GM19035 (cell line): ENCODE data around the gene SLC9A8.
"Not testable (repeated sequence)": the region's sequence is repeated elsewhere in the genome, so short reads cannot be mapped to it uniquely, and the experiment has no call there.

ENCODE experiments used
- ATAC-seq: cut with Tn5 transposase; IDR thresholded peaks from one replicate; pipeline ENCODE4 v1.9.1; 2021; ENCODE audit not compliant: unreplicated experiment

The SLC9A8 gene

DNA sequence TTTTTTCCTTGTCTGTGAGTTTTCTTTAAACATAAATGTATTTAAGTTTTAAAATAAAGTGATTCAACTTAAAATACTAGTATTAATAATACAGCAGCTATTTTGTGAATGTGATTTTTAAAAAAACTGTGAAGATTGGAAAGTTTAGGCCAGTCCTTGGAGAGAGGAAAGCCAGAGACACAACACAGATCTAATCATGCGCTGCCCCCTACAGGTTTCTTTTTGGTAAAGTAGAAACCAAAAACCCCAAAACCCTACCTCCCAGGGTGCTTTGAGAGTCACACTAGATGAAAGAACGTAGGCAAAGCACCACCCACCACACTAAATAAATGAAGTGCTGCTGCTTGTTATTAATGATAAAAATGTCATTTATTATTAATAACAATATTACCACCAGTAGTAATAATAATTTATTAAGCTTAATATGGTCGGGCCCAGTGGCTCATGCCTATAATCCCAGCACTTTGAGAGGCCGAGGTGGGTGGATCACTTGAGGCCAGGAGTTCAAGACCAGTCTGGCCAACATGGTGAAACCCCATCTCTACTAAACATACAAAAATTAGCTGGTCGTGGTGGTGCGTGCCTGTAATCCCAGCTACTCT, 33.7 kb downstream of the SLC9A8 start:
- ATAC-seq = no peak

DNA sequence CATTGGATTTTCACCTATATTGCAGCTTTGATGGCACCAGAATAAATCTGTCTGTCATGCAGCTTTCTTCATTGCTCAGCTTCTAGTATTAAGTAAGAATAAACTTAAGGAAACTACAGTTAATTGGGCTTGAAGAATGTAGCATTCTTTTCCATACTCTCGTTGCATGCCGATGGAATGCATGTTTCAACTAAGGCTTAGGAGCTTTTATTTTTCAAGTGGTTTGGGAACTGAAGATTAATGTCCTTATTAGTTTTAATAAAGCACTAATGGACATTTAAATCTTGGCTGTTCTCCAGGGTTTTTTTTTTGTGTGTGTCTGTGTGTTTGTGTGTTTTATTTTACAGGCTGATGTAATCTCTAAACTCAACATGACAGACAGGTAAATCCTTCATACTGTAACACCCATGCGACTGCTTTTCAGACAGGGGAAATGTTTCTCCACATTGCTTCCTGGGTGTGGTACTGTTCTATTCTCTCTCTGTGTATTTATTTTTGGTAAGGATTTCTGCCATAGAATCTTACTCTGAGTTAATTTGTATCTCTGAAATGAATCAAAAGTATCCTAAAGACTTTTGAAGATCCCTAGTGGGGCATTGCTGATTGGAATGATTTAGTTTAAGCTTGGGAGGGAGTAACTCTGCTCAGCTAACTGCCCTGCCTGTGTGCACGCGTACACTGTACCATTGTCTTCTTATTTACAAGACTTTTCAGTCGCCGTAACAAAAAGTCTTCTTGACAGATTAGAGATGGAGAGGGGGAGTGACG, 38.0 kb downstream of the SLC9A8 start:
- ATAC-seq = no peak

GRCh38 chr20:49851231-49851705, 38.6 kb downstream of the SLC9A8 start:
- ATAC-seq = no peak

DNA sequence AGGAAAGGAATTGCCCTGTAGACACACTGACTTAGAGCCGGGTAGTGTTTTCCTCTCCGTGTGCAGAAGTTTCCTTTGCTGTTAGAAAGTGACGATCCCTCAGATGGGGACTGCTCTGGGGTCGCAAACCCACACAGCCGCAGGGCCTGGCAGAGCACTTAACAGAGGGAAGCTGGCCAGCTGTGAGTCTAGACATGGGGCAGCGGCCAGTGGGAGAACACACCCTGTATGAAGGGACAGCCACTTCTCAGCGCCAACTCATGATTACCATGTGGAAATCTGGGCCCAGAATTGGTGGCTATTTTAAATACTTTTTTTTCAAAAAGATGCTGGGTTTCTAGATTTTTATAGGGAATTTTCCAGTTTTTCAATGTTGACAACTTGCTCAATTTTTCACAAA, 39.4 kb downstream of the SLC9A8 start:
- no peak for ATAC-seq

DNA sequence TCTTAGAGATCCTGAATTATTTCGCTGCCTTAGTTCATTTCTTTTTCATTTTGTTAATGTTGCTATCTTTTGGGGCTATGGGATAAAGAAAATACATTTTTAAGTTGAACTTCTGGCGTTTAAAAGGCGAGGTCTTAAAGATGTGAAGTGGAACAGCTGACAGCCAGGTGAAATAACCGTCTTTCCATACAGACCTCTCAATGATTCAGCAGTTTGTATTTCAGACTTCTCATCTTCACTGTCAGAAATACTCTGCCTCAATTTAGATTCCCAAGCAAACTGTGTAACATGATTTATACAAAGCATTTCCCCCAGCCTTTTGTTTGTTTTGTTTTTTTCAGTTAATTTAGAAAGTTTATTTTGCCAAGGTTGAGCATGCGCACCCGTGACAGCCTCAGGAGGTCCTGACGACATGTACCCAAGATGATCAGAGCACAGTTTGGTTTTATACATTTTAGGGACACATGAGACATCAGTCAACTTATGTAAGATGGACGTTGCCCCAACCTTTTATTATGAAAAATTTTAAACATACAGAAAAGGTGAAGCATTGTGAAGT, 40.0 kb downstream of the SLC9A8 start:
- ATAC-seq = no peak

GRCh38 chr20:49853640-49854039, 41.0 kb downstream of the SLC9A8 start:
- no peak for ATAC-seq

DNA sequence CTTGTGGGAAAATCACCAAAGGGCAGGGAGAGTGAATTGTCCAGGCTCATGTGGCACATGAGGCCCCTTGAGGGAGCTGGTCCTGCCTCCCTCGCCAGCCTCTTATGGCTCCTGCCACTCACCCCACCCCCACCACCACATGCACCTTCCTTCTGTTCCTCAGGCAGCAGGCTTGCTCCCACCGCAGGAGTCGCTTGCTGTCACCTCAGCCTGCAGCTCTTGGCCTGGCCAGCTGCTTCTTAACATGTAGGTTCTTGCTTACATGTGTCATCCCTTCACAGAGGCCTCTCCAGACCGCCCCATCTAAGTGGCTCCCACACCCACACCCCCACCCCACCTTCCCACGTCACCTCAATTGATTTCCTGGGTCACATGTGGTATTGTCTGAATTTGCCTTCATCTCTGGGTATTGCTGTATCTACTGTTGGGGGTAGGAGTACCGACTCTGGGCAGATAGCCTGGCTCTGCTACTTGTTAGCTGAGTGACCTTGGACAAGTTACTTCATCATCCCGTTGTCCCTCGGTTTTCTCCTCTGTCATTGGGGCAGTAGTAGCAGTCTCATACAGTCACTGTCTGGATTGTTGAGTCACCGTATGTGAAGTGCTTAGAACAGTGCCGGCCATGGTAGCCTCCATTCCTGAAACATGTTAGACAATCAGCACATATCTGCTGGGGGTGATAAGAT, 41.7 kb downstream of the SLC9A8 start:
- ATAC-seq = no peak

DNA sequence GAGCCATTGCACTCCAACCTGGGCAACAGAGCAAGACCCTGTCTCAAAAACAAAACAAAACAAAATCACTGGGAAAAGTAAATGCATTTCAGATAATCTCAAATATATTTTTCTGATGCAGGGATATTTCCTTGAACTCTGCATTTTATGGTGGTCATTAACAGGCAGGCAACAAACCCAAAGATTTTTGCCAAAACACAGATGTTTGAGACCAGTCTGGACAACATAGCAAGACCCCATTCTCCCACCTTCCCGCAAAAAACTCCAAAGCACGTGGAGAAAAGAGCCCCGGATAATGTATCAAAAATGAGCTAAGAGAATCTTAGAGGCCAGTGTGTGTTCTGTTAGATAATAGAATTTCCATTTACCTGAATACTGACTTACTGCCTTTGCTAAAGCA, 44.3 kb downstream of the SLC9A8 start:
- ATAC-seq = no peak

- ATAC-seq = no peak
These were observed 45.5 kb downstream of the SLC9A8 start for GRCh38 chr20:49858076-49858585.

- ATAC-seq = no peak
These were observed 46.4 kb downstream of the SLC9A8 start for GRCh38 chr20:49859011-49859410.

- no peak for ATAC-seq
These were observed 47.2 kb downstream of the SLC9A8 start for GRCh38 chr20:49859807-49860206.

DNA sequence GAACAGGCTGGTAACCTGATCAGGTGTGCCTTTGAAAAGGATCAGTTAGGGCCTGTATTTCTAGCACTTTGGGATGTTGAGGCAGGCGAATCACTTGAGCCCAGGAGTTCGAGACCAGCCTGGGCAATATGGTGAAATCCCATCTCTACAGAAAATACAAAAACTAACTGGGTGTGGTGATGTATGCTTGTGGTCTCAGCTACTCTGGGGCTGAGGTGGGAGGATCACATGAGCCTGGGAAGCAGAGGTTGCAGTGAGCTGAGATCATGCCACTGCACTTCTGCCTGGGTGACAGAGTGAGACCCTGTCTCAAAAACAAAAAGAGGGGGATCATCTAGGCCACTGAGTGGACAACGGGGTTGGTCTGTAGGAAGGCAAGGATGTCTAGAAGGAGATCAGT, 48.6 kb downstream of the SLC9A8 start:
- ATAC-seq = not testable (repeated sequence)

GRCh38 chr20:49862607-49863200, 50.1 kb downstream of the SLC9A8 start:
- no peak for ATAC-seq

DNA sequence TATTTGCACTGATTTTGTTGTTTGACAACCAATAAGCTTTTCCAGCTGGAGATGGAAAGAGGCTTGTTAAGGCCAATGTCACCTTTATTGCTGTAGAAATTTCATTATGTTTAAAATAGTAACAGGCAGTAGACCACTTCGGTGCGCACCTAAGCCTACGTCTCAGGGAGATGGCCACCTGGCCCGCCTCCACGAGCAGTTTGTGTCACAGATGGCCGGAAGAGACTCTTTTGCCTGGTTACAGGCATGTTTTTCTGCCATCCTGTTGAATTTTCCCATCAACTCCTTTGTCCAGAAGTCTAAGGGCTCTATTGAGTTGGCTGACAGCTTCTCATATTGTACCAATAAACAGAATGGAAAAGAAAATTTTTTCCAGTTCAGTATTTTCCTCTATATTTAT, 51.0 kb downstream of the SLC9A8 start:
- ATAC-seq = no peak

- ATAC-seq = no peak
These were observed 52.9 kb downstream of the SLC9A8 start for GRCh38 chr20:49865559-49865958.

DNA sequence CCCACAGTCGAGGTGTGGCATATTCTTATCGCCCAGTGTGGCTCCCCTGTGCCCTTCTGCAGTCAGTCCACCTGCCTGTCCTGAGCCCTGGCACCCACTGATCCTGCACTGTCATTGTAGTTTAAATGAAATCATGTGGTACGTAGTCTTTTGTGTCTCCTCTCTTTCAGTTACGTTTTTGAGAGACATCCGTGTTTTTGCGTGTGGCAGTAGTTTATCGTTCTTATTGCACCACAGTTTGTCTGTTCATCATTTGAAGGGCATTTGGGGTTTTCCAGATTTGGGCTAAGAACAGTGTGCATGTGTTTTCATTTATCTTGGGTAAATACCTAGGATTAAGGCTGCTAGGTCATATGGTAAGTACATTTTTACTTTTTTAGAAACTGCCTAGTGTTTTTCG, 53.4 kb downstream of the SLC9A8 start:
- ATAC-seq = no peak

GRCh38 chr20:49867453-49868215, 55.0 kb downstream of the SLC9A8 start:
- no peak for ATAC-seq

- ATAC-seq = no peak
These were observed 55.9 kb downstream of the SLC9A8 start for GRCh38 chr20:49868538-49868937.

- ATAC-seq = no peak
These were observed 56.3 kb downstream of the SLC9A8 start for GRCh38 chr20:49868964-49869363.

- no peak for ATAC-seq
These were observed 57.6 kb downstream of the SLC9A8 start for GRCh38 chr20:49870261-49870660.
